GM23338 (cell line): ENCODE results near the gene GPR37. TPM values are rescaled to one million over a fixed set of nuclear protein-coding genes. Genes with fewer than 3 reads are reported as not detected.

ENCODE experiments used
- ATAC-seq: fragments of 200-7000 bp; cut with Tn5 transposase; 3 replicates; pipeline ENCODE4 v1.9.1; 2020
- DNase-seq: peaks from one replicate; pipeline ENCODE4 v3.0.0-alpha.2; 2015; ENCODE audit warnings: low spot score
- H2AFZ ChIP-seq: fragments of 200-600 bp; sonication (generic); 2 replicates; pipeline ENCODE4 v1.8.0; 2016; ENCODE audit warnings: antibody characterized with exemption, mild to moderate bottlenecking, moderate library complexity
- H3F3A ChIP-seq: fragments of 200-600 bp; sonication (generic); replicated peaks from 2 replicates; pipeline ENCODE4 v1.8.0; 2017; ENCODE audit warnings: antibody characterized with exemption, mixed run types, low read depth
- H3K27ac ChIP-seq: fragments of 200-600 bp; sonication (generic); 2 replicates; pipeline ENCODE4 v1.6.1; 2016; ENCODE audit warnings: low read depth
- H3K27me3 ChIP-seq: fragments of 200-600 bp; sonication (generic); 2 replicates; pipeline ENCODE4 v1.8.0; 2016; ENCODE audit warnings: mild to moderate bottlenecking, mixed run types, moderate library complexity; ENCODE audit not compliant: insufficient read depth
- H3K36me3 ChIP-seq: fragments of 200-600 bp; sonication (generic); 2 replicates; pipeline ENCODE4 v1.8.0; 2016; ENCODE audit warnings: mild to moderate bottlenecking; ENCODE audit not compliant: insufficient read depth
- H3K4me1 ChIP-seq: fragments of 200-600 bp; sonication (generic); 2 replicates; pipeline ENCODE4 v1.8.0; 2016; ENCODE audit warnings: mild to moderate bottlenecking, moderate library complexity; ENCODE audit not compliant: insufficient read depth
- H3K4me2 ChIP-seq: fragments of 200-600 bp; sonication (generic); 2 replicates; pipeline ENCODE4 v1.7.1; 2017; ENCODE audit warnings: mixed run types
- H3K4me3 ChIP-seq: fragments of 200-600 bp; sonication (generic); 2 replicates; pipeline ENCODE4 v1.6.1; 2016; ENCODE audit warnings: mixed run types
- H3K79me2 ChIP-seq: fragments of 200-600 bp; sonication (generic); replicated peaks from 2 replicates; pipeline ENCODE4 v1.8.0; 2017; ENCODE audit warnings: mild to moderate bottlenecking; ENCODE audit not compliant: insufficient read depth
- H3K9me2 ChIP-seq: fragments of 200-600 bp; sonication (generic); 2 replicates; pipeline ENCODE4 v1.8.0; 2017; ENCODE audit not compliant: insufficient read depth
- H4K20me1 ChIP-seq: fragments of 200-600 bp; sonication (generic); replicated peaks from 2 replicates; pipeline ENCODE4 v1.8.0; 2017; ENCODE audit warnings: mild to moderate bottlenecking; ENCODE audit not compliant: insufficient read depth
- H3K27ac Mint-ChIP-seq: 2 replicates; pipeline ENCODE4 v1.8.0; 2020; ENCODE audit warnings: inconsistent platforms, mild to moderate bottlenecking, moderate library complexity, mixed read lengths
- H3K27me3 Mint-ChIP-seq: 3 replicates; pipeline ENCODE4 v1.8.0; 2022; ENCODE audit warnings: low read depth, mild to moderate bottlenecking, moderate library complexity, mixed read lengths, inconsistent platforms; ENCODE audit not compliant: insufficient read depth, poor library complexity
- H3K36me3 Mint-ChIP-seq: 3 replicates; pipeline ENCODE4 v1.8.0; 2021; ENCODE audit warnings: low read depth, mild to moderate bottlenecking, inconsistent platforms, moderate library complexity, mixed read lengths
- H3K4me1 Mint-ChIP-seq: 3 replicates; pipeline ENCODE4 v1.8.0; 2020; ENCODE audit warnings: mild to moderate bottlenecking, inconsistent platforms, mixed read lengths
- H3K4me3 Mint-ChIP-seq: 3 replicates; pipeline ENCODE4 v1.8.0; 2021; ENCODE audit warnings: moderate library complexity, mild to moderate bottlenecking, inconsistent platforms, mixed read lengths
- H3K9me3 Mint-ChIP-seq: 3 replicates; pipeline ENCODE4 v1.8.0; 2020; ENCODE audit warnings: moderate library complexity, mild to moderate bottlenecking, inconsistent platforms, mixed read lengths
- CREB1 ChIP-seq: fragments of 250-450 bp; sonication (Bioruptor Pico); IDR thresholded peaks from 2 replicates; pipeline ENCODE4 v1.5.0; 2020; ENCODE audit warnings: low read depth, mild to moderate bottlenecking, moderate library complexity
- ETS1 ChIP-seq: IDR thresholded peaks from 2 replicates; pipeline ENCODE4 v1.6.1; 2016; ENCODE audit warnings: antibody characterized with exemption
- EZH2 ChIP-seq: fragments of 200-600 bp; sonication (generic); IDR thresholded peaks from one replicate; pipeline ENCODE4 v1.8.0; 2017; ENCODE audit warnings: antibody characterized with exemption, mild to moderate bottlenecking, low read depth; ENCODE audit not compliant: unreplicated experiment
- EZH2phosphoT487 ChIP-seq: fragments of 200-600 bp; sonication (generic); IDR thresholded peaks from one replicate; pipeline ENCODE4 v1.8.1; 2018; ENCODE audit warnings: antibody characterized with exemption; ENCODE audit not compliant: unreplicated experiment
- JUNB ChIP-seq: IDR thresholded peaks from one replicate; pipeline ENCODE4 v1.6.1; 2016; ENCODE audit warnings: antibody characterized with exemption; ENCODE audit not compliant: unreplicated experiment
- POLR2AphosphoS5 ChIP-seq: IDR thresholded peaks from 2 replicates; pipeline ENCODE4 v1.6.1; 2016; ENCODE audit warnings: antibody characterized with exemption, low read depth
- REST ChIP-seq: IDR thresholded peaks from one replicate; pipeline ENCODE4 v1.6.1; 2018; ENCODE audit warnings: antibody characterized with exemption; ENCODE audit not compliant: unreplicated experiment
- STAT1 ChIP-seq: IDR thresholded peaks from one replicate; pipeline ENCODE4 v1.6.1; 2016; ENCODE audit warnings: antibody characterized with exemption; ENCODE audit not compliant: unreplicated experiment
- ZNF114 ChIP-seq: fragments of 250-450 bp; sonication (Bioruptor Pico); IDR thresholded peaks from 2 replicates; pipeline ENCODE4 v1.5.0; 2020; ENCODE audit warnings: mild to moderate bottlenecking, moderate library complexity
- ZNF331 ChIP-seq: fragments of 250-450 bp; sonication (Bioruptor Pico); IDR thresholded peaks from 2 replicates; pipeline ENCODE4 v1.5.0; 2020; ENCODE audit warnings: low read depth, mild to moderate bottlenecking, moderate library complexity
- ZNF462 ChIP-seq: fragments of 250-450 bp; sonication (Bioruptor Pico); IDR thresholded peaks from 2 replicates; pipeline ENCODE4 v1.5.0; 2020; ENCODE audit warnings: mild to moderate bottlenecking, moderate library complexity
- polyA plus RNA-seq: library from polyadenylated mRNA; unstranded; fragments of >200 nt; fragmentation: Nextera tagmentation; extraction: Ambion mirVana; gene quantifications from 2 replicates; pipeline ENCODE4 v1.2.1, GENCODE V29; 2016
- total RNA-seq: library from RNA; depleted of rRNA; stranded (reverse); fragments of >200 nt; shearing (Covaris generic); gene quantifications from 2 replicates; pipeline ENCODE4 v1.2.3, GENCODE V29; 2014
- TF ChIP-seq, protein P1 (sequence below), 2 experiments: fragments of 200-600 bp in 1 of 2; sonication (generic) in 1 of 2; conservative IDR thresholded peaks; 2 replicates each; pipeline versions ENCODE4 v1.5.1 to v1.6.1; 2016 to 2017; ENCODE audit warnings: antibody characterized with exemption in 2 of 2, low read depth in 2 of 2, mild to moderate bottlenecking in 2 of 2, moderate library complexity in 1 of 2

The GPR37 gene
- total and polyA plus RNA-seq, 2 experiments from 2014 or later: 3.9 to 8.5 TPM

- Mint-ChIP-seq H3K27me3 (peaks cover 12% of the 10 kb centered on the region), H3K4me3 (no peak overlapping the region), H3K9me3 (no peaks in the 10 kb centered on the region), H3K4me1 (peaks cover 12% of the 10 kb centered on the region), H3K36me3 (no peaks in the 10 kb centered on the region), H3K27ac (no peak overlapping the region)
- TF ChIP-seq EZH2 (no peak), ZNF331 (CRISPR knock-in tag) (no peak), ZNF114 (no peak), JUNB (no peak), ETS1 (no peak), ZNF462 (CRISPR knock-in tag) (no peak), EZH2phosphoT487 (no peak), STAT1 (no peak), CREB1 (CRISPR knock-in tag) (no peak), REST (no peak), POLR2AphosphoS5 (no peak)
- TF ChIP-seq, protein P1, sequence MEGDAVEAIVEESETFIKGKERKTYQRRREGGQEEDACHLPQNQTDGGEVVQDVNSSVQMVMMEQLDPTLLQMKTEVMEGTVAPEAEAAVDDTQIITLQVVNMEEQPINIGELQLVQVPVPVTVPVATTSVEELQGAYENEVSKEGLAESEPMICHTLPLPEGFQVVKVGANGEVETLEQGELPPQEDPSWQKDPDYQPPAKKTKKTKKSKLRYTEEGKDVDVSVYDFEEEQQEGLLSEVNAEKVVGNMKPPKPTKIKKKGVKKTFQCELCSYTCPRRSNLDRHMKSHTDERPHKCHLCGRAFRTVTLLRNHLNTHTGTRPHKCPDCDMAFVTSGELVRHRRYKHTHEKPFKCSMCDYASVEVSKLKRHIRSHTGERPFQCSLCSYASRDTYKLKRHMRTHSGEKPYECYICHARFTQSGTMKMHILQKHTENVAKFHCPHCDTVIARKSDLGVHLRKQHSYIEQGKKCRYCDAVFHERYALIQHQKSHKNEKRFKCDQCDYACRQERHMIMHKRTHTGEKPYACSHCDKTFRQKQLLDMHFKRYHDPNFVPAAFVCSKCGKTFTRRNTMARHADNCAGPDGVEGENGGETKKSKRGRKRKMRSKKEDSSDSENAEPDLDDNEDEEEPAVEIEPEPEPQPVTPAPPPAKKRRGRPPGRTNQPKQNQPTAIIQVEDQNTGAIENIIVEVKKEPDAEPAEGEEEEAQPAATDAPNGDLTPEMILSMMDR (conservative IDR thresholded peaks at IDR 0.05; ENCODE audit: low read depth in 2 of 2): no peak
- Histone ChIP-seq H4K20me1 (no peaks in the 10 kb centered on the region), H3K4me1 (peaks cover 6% of the 10 kb centered on the region; the same call in 1 of the 2 replicates), H2AFZ (no peak overlapping the region), H3K36me3 (no peaks in the 10 kb centered on the region), H3K27me3 (peaks cover 13% of the 10 kb centered on the region), H3F3A (no peaks in the 10 kb centered on the region), H3K4me2 (no peak overlapping the region), H3K9me2 (no peaks in the 10 kb centered on the region), H3K27ac (no peak overlapping the region), H3K4me3 (no peak overlapping the region), H3K79me2 (no peaks in the 10 kb centered on the region)
- DNase-seq (no peak), ATAC-seq (no peak)
These were observed 3.5 kb upstream of the GPR37 start for GRCh38 chr7:124769136-124769535.
